Measurements from ENCODE around the gene DDX24.

Gene DDX24

GRCh38 chr14:94122438-94122837 lies 41.4 kb upstream of the DDX24 start:
- Histone ChIP-seq H3K4ac (ENCODE audit: low read depth, low read length) (no peak overlapping the region), H3K14ac (ENCODE audit: low read length) (no peak overlapping the region), H3K79me1 (ENCODE audit: low read length) (no peaks in the 10 kb centered on the region), H3K9ac (ENCODE audit: low read length) (no peak overlapping the region), H3K4me3 (ENCODE audit: low read depth, low read length) (no peak overlapping the region), H4K91ac (ENCODE audit: low read depth, low read length) (no peak overlapping the region), H3K18ac (ENCODE audit: low read length) (no peak overlapping the region), H4K8ac (ENCODE audit: low read depth, low read length) (no peak overlapping the region), H2AK5ac (ENCODE audit: low read length) (no peak overlapping the region), H3K36me3 (ENCODE audit: control insufficient read depth in 1 of 2, insufficient read depth in 2 of 2, low read length in 2 of 2) (no peaks in the 10 kb centered on the region), H4K12ac (ENCODE audit: low read depth, low read length) (no peak overlapping the region), H3K27ac (ENCODE audit: low read depth, low read length) (no peak overlapping the region), H3K4me1 (ENCODE audit: control insufficient read depth in 1 of 2, insufficient read depth in 2 of 2, low read length in 2 of 2) (no peaks in the 10 kb centered on the region), H3K79me2 (ENCODE audit: control insufficient read depth, insufficient read depth, low read length, poor library complexity) (no peaks in the 10 kb centered on the region), H3K27me3 (ENCODE audit: insufficient read depth, low read length) (no peaks in the 10 kb centered on the region), H2BK5ac (ENCODE audit: low read depth, low read length, poor library complexity) (no peak overlapping the region), H2BK120ac (ENCODE audit: insufficient read depth, low read length, poor library complexity) (no peak overlapping the region), H3K4me2 (ENCODE audit: low read length) (no peak overlapping the region), H3K23ac (ENCODE audit: low read length) (no peak overlapping the region), H2AFZ (ENCODE audit: insufficient read depth, low read length, poor library complexity) (no peak overlapping the region), H3K9me3 (ENCODE audit: insufficient read depth, low read depth, low read length) (peaks cover 3% of the 10 kb centered on the region), H2BK12ac (ENCODE audit: low read length) (no peak overlapping the region)
- no peak for DNase-seq
- no CpG with 5 or more reads among the region's 3 CpGs for WGBS (ENCODE audit: extremely low coverage, insufficient coverage, insufficient read length)

- Histone ChIP-seq H3K27me3 (ENCODE audit: insufficient read depth, low read length) (no peaks in the 10 kb centered on the region), H3K79me1 (ENCODE audit: low read length) (no peaks in the 10 kb centered on the region), H3K79me2 (ENCODE audit: control insufficient read depth, insufficient read depth, low read length, poor library complexity) (no peaks in the 10 kb centered on the region), H4K12ac (ENCODE audit: low read depth, low read length) (no peak overlapping the region), H4K91ac (ENCODE audit: low read depth, low read length) (no peak overlapping the region), H3K9ac (ENCODE audit: low read length) (no peak overlapping the region), H3K4ac (ENCODE audit: low read depth, low read length) (no peak overlapping the region), H3K4me2 (ENCODE audit: low read length) (no peak overlapping the region), H2BK120ac (ENCODE audit: insufficient read depth, low read length, poor library complexity) (no peak overlapping the region), H3K18ac (ENCODE audit: low read length) (no peak overlapping the region), H3K4me3 (ENCODE audit: low read depth, low read length) (no peak overlapping the region), H3K36me3 (ENCODE audit: control insufficient read depth in 1 of 2, insufficient read depth in 2 of 2, low read length in 2 of 2) (no peaks in the 10 kb centered on the region), H2BK12ac (ENCODE audit: low read length) (no peak overlapping the region), H2AFZ (ENCODE audit: insufficient read depth, low read length, poor library complexity) (no peak overlapping the region), H3K9me3 (ENCODE audit: insufficient read depth, low read depth, low read length) (peaks cover 4% of the 10 kb centered on the region), H3K27ac (ENCODE audit: low read depth, low read length) (no peak overlapping the region), H2AK5ac (ENCODE audit: low read length) (no peak overlapping the region), H3K14ac (ENCODE audit: low read length) (no peak overlapping the region), H3K23ac (ENCODE audit: low read length) (no peak overlapping the region), H3K4me1 (ENCODE audit: control insufficient read depth in 1 of 2, insufficient read depth in 2 of 2, low read length in 2 of 2) (no peaks in the 10 kb centered on the region), H4K8ac (ENCODE audit: low read depth, low read length) (no peak overlapping the region), H2BK5ac (ENCODE audit: low read depth, low read length, poor library complexity) (no peak overlapping the region)
- DNase-seq: no peak
- WGBS (ENCODE audit: extremely low coverage, insufficient coverage, insufficient read length): no CpG with 5 or more reads among the region's 3 CpGs
These were observed 40.5 kb upstream of the DDX24 start for GRCh38 chr14:94121485-94121884.

- no peak overlapping the region for H2BK120ac ChIP-seq (ENCODE audit: insufficient read depth, low read length, poor library complexity)
- DNase-seq: peak in 1 of 2 donors; percentile 28
- H3K9me3 ChIP-seq (ENCODE audit: insufficient read depth, low read depth, low read length): peaks cover 4% of the 10 kb centered on the region
- no CpG with 5 or more reads among the region's 5 CpGs for WGBS (ENCODE audit: extremely low coverage, insufficient coverage, insufficient read length)
- no peak overlapping the region for H2AK5ac ChIP-seq (ENCODE audit: low read length)
- no peaks in the 10 kb centered on the region for H3K27me3 ChIP-seq (ENCODE audit: insufficient read depth, low read length)
- H2AFZ ChIP-seq (ENCODE audit: insufficient read depth, low read length, poor library complexity): no peak overlapping the region
- no peak overlapping the region for H3K14ac ChIP-seq (ENCODE audit: low read length)
- H4K12ac ChIP-seq (ENCODE audit: low read depth, low read length): no peak overlapping the region
- H3K27ac ChIP-seq (ENCODE audit: low read depth, low read length): no peak overlapping the region
- H3K9ac ChIP-seq (ENCODE audit: low read length): no peak overlapping the region
- H3K18ac ChIP-seq (ENCODE audit: low read length): no peak overlapping the region
- H3K4me3 ChIP-seq (ENCODE audit: low read depth, low read length): no peak overlapping the region
- H3K4ac ChIP-seq (ENCODE audit: low read depth, low read length): no peak overlapping the region
- H4K91ac ChIP-seq (ENCODE audit: low read depth, low read length): no peak overlapping the region
- H3K79me1 ChIP-seq (ENCODE audit: low read length): no peaks in the 10 kb centered on the region
- H2BK5ac ChIP-seq (ENCODE audit: low read depth, low read length, poor library complexity): no peak overlapping the region
- H3K23ac ChIP-seq (ENCODE audit: low read length): no peak overlapping the region
- H3K36me3 ChIP-seq (ENCODE audit: control insufficient read depth in 1 of 2, insufficient read depth in 2 of 2, low read length in 2 of 2): no peaks in the 10 kb centered on the region
- H3K4me1 ChIP-seq (ENCODE audit: control insufficient read depth in 1 of 2, insufficient read depth in 2 of 2, low read length in 2 of 2): no peaks in the 10 kb centered on the region
- no peaks in the 10 kb centered on the region for H3K79me2 ChIP-seq (ENCODE audit: control insufficient read depth, insufficient read depth, low read length, poor library complexity)
- H4K8ac ChIP-seq (ENCODE audit: low read depth, low read length): no peak overlapping the region
- no peak overlapping the region for H2BK12ac ChIP-seq (ENCODE audit: low read length)
- H3K4me2 ChIP-seq (ENCODE audit: low read length): no peak overlapping the region
These were observed 39.8 kb upstream of the DDX24 start for GRCh38 chr14:94120667-94121340.

GRCh38 chr14:94119071-94119470 lies 38.1 kb upstream of the DDX24 start:
- Histone ChIP-seq H2AK5ac (ENCODE audit: low read length) (no peak overlapping the region), H2AFZ (ENCODE audit: insufficient read depth, low read length, poor library complexity) (no peak overlapping the region), H3K23ac (ENCODE audit: low read length) (no peak overlapping the region), H3K27me3 (ENCODE audit: insufficient read depth, low read length) (no peaks in the 10 kb centered on the region), H2BK120ac (ENCODE audit: insufficient read depth, low read length, poor library complexity) (no peak overlapping the region), H3K36me3 (ENCODE audit: control insufficient read depth in 1 of 2, insufficient read depth in 2 of 2, low read length in 2 of 2) (no peaks in the 10 kb centered on the region), H3K4me2 (ENCODE audit: low read length) (no peak overlapping the region), H3K27ac (ENCODE audit: low read depth, low read length) (no peak overlapping the region), H3K4me3 (ENCODE audit: low read depth, low read length) (no peak overlapping the region), H4K12ac (ENCODE audit: low read depth, low read length) (no peak overlapping the region), H3K9ac (ENCODE audit: low read length) (no peak overlapping the region), H3K79me1 (ENCODE audit: low read length) (no peaks in the 10 kb centered on the region), H4K8ac (ENCODE audit: low read depth, low read length) (no peak overlapping the region), H2BK5ac (ENCODE audit: low read depth, low read length, poor library complexity) (no peak overlapping the region), H3K4ac (ENCODE audit: low read depth, low read length) (no peak overlapping the region), H2BK12ac (ENCODE audit: low read length) (no peak overlapping the region), H4K91ac (ENCODE audit: low read depth, low read length) (no peak overlapping the region), H3K79me2 (ENCODE audit: control insufficient read depth, insufficient read depth, low read length, poor library complexity) (no peaks in the 10 kb centered on the region), H3K9me3 (ENCODE audit: insufficient read depth, low read depth, low read length) (peaks cover 4% of the 10 kb centered on the region), H3K14ac (ENCODE audit: low read length) (no peak overlapping the region), H3K18ac (ENCODE audit: low read length) (no peak overlapping the region), H3K4me1 (ENCODE audit: control insufficient read depth in 1 of 2, insufficient read depth in 2 of 2, low read length in 2 of 2) (no peaks in the 10 kb centered on the region)
- DNase-seq: no peak
